GM18511 (cell line): Measurements from ENCODE around the gene TAMM41.
A peak's percentile ranks its signal among the peaks of the same experiment; 100 is the strongest.
"Not testable (repeated sequence)": the region's sequence is repeated elsewhere in the genome, so short reads cannot be mapped to it uniquely, and the experiment has no call there.

Experiments
- ATAC-seq: cut with Tn5 transposase; IDR thresholded peaks from one replicate; pipeline ENCODE4 v1.9.1; 2021; ENCODE audit warnings: mild to moderate bottlenecking, moderate library complexity; ENCODE audit not compliant: unreplicated experiment

Gene TAMM41

DNA sequence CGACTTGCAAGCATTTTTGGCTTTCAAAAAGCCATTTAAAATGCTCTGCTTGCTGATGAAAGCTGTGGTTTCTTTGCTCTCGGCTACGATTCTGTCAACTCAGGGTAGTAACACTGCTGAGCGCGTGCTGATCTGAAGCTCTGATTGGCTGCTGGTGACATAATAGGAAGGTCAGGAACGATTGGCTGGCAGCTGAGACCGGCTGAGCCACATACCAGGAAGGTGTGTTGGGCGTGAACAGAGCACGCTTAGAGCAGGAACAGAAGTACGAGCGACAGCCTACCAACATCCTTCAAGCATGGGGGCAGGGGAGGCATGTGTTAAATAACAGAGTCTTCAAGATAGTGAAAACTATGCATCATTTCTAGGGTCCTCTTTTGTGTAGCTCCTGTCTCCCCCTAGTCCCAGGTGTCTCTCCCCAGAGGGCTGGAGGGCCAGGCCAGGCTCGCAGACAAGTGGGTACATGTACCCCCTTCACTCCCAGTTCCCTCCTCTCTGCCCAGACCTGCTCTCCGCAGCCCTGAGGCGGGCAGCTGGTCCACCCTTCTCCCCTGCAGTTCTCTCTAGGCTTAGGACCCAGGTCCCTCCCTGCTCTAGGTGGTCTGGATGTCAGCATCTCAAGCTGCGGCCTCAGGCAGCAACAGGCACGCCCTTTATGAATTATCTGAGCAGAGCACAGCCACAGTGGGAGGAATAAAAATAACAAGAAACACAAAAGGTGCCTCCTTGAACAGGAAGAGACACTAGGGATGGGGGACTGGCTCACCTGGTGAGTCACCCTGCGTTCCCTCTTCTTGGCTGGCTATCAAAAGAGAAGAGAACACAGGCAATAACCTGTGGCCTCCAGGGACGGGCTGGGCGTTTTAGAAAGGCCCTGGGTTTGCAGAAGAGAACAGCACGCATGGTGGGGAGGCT is 76.0 kb downstream of the TAMM41 start:
- ATAC-seq, result peak; percentile 99

DNA sequence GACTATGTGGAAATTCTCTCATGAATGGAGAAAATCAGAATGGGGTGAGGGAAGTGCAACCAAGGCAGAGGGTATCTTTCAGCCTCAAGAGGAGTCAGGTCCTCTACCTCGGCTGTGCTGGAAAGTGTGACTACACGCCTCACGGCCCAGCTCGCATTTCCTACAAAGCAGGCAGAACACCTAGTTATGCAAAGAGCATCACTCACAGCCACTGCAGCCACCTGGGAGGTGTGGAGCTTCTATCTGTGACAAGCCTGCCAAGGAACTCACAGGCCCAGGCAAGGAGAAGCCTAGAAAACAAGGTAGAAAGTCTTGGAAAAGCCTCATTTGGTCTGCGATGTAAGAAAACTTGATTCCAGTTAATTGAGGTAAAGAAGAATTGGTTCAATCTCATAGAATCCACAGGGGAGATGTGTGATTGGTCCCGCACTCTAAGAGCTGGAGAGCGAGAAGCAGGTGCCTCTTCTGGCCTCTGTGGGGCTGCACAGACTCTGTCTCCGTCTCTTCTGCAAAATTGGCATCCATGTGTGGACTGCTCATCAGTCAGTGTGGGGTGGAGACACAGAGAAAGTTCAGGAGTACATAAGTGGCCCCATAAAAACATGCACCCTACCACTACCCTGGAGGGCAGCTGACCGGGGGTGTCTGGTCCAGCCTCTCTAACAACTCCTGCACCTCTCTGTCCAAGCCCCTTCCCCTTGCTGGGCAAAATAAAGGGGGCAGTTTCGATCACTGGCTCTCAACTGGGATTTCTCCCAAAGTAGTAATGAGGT is 76.8 kb downstream of the TAMM41 start:
- ATAC-seq, result peak; percentile 37

GRCh38 chr3:11768604-11769003 is 78.1 kb downstream of the TAMM41 start:
- no peak for ATAC-seq

- no peak for ATAC-seq
Observed at GRCh38 chr3:11764931-11765363, 81.7 kb downstream of the TAMM41 start.

- no peak for ATAC-seq
Observed at GRCh38 chr3:11759996-11760395, 86.7 kb downstream of the TAMM41 start.

GRCh38 chr3:11757929-11758328 is 88.8 kb downstream of the TAMM41 start:
- ATAC-seq, result no peak

- ATAC-seq, result no peak
Observed at GRCh38 chr3:11757441-11757875, 89.2 kb downstream of the TAMM41 start.

DNA sequence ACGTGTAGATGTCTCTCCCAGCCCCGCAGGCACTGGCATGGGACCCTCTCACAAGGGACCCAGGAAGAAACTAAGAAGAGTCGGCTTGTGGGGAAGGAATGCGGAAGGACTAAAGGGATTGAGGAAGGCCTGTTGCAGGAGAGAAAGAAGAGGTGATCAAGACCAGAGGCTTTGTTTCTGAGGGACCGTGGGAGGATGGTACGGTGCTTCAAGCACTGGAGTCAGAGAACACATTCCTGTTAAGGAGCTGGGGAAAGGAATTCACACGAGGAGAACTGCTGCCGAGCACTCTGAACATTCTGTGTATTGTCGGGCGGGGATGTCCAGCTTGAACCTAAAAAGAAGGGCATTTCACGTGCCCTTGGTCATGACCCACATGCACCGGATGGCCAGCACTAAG is 91.4 kb downstream of the TAMM41 start:
- ATAC-seq, result no peak

GRCh38 chr3:11752254-11752653 is 94.4 kb downstream of the TAMM41 start:
- not testable (repeated sequence) for ATAC-seq

DNA sequence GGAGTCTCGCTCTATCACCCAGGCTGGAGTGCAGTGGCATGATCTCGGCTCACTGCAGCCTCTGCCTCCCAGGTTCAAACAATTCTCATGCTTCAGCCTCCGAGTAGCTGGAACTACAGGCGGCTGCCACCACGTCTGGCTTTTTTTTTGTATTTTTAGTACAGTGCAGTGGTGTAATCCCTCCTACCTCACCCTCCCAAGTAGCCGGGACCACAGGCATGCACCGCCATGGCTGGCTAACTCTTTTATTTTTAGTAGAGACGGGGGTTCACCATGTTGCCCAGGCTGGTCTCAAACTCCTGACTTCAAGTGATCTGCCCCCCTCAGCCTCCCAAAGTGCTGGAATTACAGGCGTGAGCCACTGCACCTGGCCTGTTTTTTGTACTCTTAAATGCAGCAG is 98.4 kb downstream of the TAMM41 start:
- ATAC-seq, result not testable (repeated sequence)
